HEK293 (cell line): ENCODE data around the gene NMS.

Source experiments
- CTCF ChIA-PET: fragments of 350-600 bp; formaldehyde crosslinking; extraction: SDS; loops from one replicate; lab custom pipeline; 2021; ENCODE audit warnings: antibody characterized with exemption; lab: Yijun Ruan, JAX
- POLR2A ChIA-PET: fragments of 300-600 bp; formaldehyde crosslinking; extraction: SDS; loops from one replicate; lab custom pipeline; 2020; ENCODE audit warnings: antibody characterized with exemption, inconsistent platforms; lab: Yijun Ruan, JAX
- H3K27ac ChIP-seq: fragments of 200-500 bp; sonication (Bioruptor generic); 2 replicates; pipeline ENCODE4 v1.5.1; 2014; ENCODE audit warnings: low read depth, low read length, control low read depth, inconsistent platforms; ENCODE audit errors: extremely low read depth
- H3K36me3 ChIP-seq, 2 experiments: fragments of 200-500 bp in 1 of 2; sonication (Bioruptor generic) in 1 of 2; 1 replicate in 1 of 2; 2 replicates in 1 of 2; pipeline ENCODE4 v1.5.1; 2014 to 2017; ENCODE audit warnings: inconsistent platforms in 2 of 2, low read length in 2 of 2; ENCODE audit not compliant: control insufficient read depth in 2 of 2, insufficient read depth in 1 of 2
- H3K4me1 ChIP-seq: fragments of 200-500 bp; sonication (Bioruptor generic); 2 replicates; pipeline ENCODE4 v1.5.1; 2014; ENCODE audit warnings: mild to moderate bottlenecking, low read length, inconsistent platforms; ENCODE audit not compliant: control insufficient read depth, insufficient read depth
- H3K4me3 ChIP-seq: 2 replicates; pipeline ENCODE4 v1.5.1; 2011; ENCODE audit warnings: low read depth, mild to moderate bottlenecking, control low read depth, low read length, moderate library complexity
- H3K9me3 ChIP-seq: fragments of 200-500 bp; sonication (Bioruptor generic); 2 replicates; pipeline ENCODE4 v1.5.1; 2014; ENCODE audit warnings: low read depth, low read length, inconsistent platforms; ENCODE audit not compliant: control insufficient read depth, insufficient read depth
- GLIS1 ChIP-seq: fragments of 450-650 bp; formaldehyde crosslinking; IDR thresholded peaks from 2 replicates; pipeline ENCODE4 v1.5.1; 2016; ENCODE audit warnings: missing biosample characterization, missing genetic modification characterization
- PRDM1 ChIP-seq: fragments of 450-650 bp; formaldehyde crosslinking; IDR thresholded peaks from 2 replicates; pipeline ENCODE4; 2016; ENCODE audit warnings: missing biosample characterization, missing genetic modification characterization
- PRDM2 ChIP-seq: fragments of 450-650 bp; formaldehyde crosslinking; IDR thresholded peaks from 2 replicates; pipeline ENCODE4 v1.5.1; 2016; ENCODE audit warnings: missing biosample characterization, missing genetic modification characterization, borderline replicate concordance
- SALL2 ChIP-seq: fragments of 450-650 bp; formaldehyde crosslinking; IDR thresholded peaks from 2 replicates; pipeline ENCODE4 v1.5.0; 2017; ENCODE audit warnings: missing biosample characterization, mild to moderate bottlenecking, missing genetic modification characterization, borderline replicate concordance
- WT1 ChIP-seq: fragments of 450-650 bp; formaldehyde crosslinking; IDR thresholded peaks from 2 replicates; pipeline ENCODE4 v1.5.1; 2016; ENCODE audit warnings: missing biosample characterization, missing genetic modification characterization
- ZBTB17 ChIP-seq: fragments of 450-650 bp; formaldehyde crosslinking; IDR thresholded peaks from 2 replicates; pipeline ENCODE4 v1.5.1; 2016; ENCODE audit warnings: missing biosample characterization, missing genetic modification characterization
- ZNF16 ChIP-seq: fragments of 450-650 bp; formaldehyde crosslinking; IDR thresholded peaks from 2 replicates; pipeline ENCODE4 v1.5.1; 2016; ENCODE audit warnings: low read depth, missing biosample characterization, missing genetic modification characterization
- ZNF221 ChIP-seq: fragments of 450-650 bp; formaldehyde crosslinking; IDR thresholded peaks from 2 replicates; pipeline ENCODE4 v1.5.1; 2017; ENCODE audit warnings: missing biosample characterization, missing genetic modification characterization, borderline replicate concordance
- ZNF350 ChIP-seq: fragments of 450-650 bp; formaldehyde crosslinking; IDR thresholded peaks from 2 replicates; pipeline ENCODE4 v1.5.0; 2017; ENCODE audit warnings: missing biosample characterization, mild to moderate bottlenecking, missing genetic modification characterization
- ZNF548 ChIP-seq: fragments of 450-650 bp; formaldehyde crosslinking; IDR thresholded peaks from 2 replicates; pipeline ENCODE4 v1.5.1; 2016; ENCODE audit warnings: missing biosample characterization, missing genetic modification characterization
- ZNF561 ChIP-seq: fragments of 450-650 bp; IDR thresholded peaks from 2 replicates; pipeline ENCODE4 v1.5.1; 2018; ENCODE audit warnings: missing biosample characterization, missing genetic modification characterization, borderline replicate concordance
- ZNF571 ChIP-seq: fragments of 450-650 bp; formaldehyde crosslinking; IDR thresholded peaks from 2 replicates; pipeline ENCODE4 v1.5.0; 2017; ENCODE audit warnings: missing biosample characterization, missing genetic modification characterization
- ZNF623 ChIP-seq: fragments of 450-650 bp; formaldehyde crosslinking; IDR thresholded peaks from 2 replicates; pipeline ENCODE4 v1.5.1; 2016; ENCODE audit warnings: missing biosample characterization, missing genetic modification characterization
- ZNF670 ChIP-seq: fragments of 450-650 bp; formaldehyde crosslinking; IDR thresholded peaks from 2 replicates; pipeline ENCODE4 v1.5.1; 2016; ENCODE audit warnings: missing biosample characterization, missing genetic modification characterization, low read depth
- TF ChIP-seq, protein P1 (sequence below): fragments of 450-650 bp; formaldehyde crosslinking; IDR thresholded peaks from 2 replicates; pipeline ENCODE4 v1.5.1; 2016; ENCODE audit warnings: missing biosample characterization, missing genetic modification characterization
- TF ChIP-seq, protein P2 (sequence below): fragments of 450-650 bp; formaldehyde crosslinking; IDR thresholded peaks from 2 replicates; pipeline ENCODE4 v1.5.1; 2016; ENCODE audit warnings: missing biosample characterization, missing genetic modification characterization

The NMS gene

GRCh38 chr2:100513650-100514049 lies 43.4 kb downstream of the NMS start:
- no peak overlapping the region for H3K4me3 ChIP-seq
- no peaks in the 10 kb centered on the region for H3K36me3 ChIP-seq
- CTCF ChIA-PET, result interaction anchor here (0.6 kb wide), 1 partner anchor 886 kb away, joined by 3 read pairs; no protein-coding TSS in a partner anchor
- no peaks in the 10 kb centered on the region for H3K4me1 ChIP-seq
- TF ChIP-seq ZNF221 (tag by site-specific recombination) (no peak), ZNF548 (tag by site-specific recombination) (no peak), PRDM1 (tag by site-specific recombination) (no peak), ZNF350 (tag by site-specific recombination) (no peak), ZNF571 (tag by site-specific recombination) (no peak), ZNF670 (tag by site-specific recombination) (no peak)
- TF ChIP-seq, protein P1, sequence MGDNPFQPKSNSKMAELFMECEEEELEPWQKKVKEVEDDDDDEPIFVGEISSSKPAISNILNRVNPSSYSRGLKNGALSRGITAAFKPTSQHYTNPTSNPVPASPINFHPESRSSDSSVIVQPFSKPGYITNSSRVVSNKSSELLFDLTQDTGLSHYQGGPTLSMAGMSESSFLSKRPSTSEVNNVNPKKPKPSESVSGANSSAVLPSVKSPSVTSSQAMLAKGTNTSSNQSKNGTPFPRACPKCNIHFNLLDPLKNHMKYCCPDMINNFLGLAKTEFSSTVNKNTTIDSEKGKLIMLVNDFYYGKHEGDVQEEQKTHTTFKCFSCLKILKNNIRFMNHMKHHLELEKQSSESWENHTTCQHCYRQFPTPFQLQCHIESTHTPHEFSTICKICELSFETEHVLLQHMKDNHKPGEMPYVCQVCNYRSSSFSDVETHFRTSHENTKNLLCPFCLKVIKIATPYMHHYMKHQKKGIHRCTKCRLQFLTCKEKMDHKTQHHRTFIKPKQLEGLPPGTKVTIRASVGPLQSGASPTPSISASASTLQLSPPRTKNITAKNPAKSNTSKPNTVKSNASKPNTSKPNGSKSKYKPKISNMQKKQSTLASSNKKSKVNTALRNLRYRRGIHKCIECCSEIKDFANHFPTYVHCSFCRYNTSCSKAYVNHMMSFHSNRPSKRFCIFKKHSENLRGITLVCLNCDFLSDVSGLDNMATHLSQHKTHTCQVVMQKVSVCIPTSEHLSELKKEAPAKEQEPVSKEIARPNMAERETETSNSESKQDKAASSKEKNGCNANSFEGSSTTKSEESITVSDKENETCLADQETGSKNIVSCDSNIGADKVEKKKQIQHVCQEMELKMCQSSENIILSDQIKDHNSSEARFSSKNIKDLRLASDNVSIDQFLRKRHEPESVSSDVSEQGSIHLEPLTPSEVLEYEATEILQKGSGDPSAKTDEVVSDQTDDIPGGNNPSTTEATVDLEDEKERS, result no peak
- H3K9me3 ChIP-seq, result no peaks in the 10 kb centered on the region
- POLR2A ChIA-PET, result no interaction called here
- no peak overlapping the region for H3K27ac ChIP-seq

DNA sequence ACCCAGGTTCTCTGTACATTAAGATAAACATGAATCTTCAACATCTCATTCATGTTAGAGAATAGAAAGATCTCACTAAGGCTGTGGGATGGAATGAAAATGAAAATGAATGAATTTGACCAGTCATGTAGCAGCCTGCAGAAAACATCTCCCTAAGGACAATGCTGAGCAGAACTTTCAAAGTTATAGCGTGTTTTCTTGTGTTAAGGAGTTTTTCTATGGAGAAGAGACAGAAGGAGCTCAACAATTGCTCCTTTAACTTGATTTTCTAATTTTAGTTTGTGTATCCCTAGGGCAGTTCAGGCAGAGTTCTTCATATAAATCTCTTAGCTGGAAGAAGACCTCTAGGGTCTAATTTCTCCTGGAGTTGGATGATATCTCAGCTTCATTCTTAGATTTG lies 47.3 kb downstream of the NMS start:
- CTCF ChIA-PET, result no interaction called here
- Histone ChIP-seq H3K27ac (no peak overlapping the region), H3K4me1 (no peaks in the 10 kb centered on the region), H3K9me3 (no peaks in the 10 kb centered on the region), H3K36me3 (no peaks in the 10 kb centered on the region), H3K4me3 (no peak overlapping the region)
- TF ChIP-seq ZNF623 (tag by site-specific recombination), result no peak
- POLR2A ChIA-PET, result no interaction called here

GRCh38 chr2:100518801-100519200 lies 48.5 kb downstream of the NMS start:
- no peak overlapping the region for H3K27ac ChIP-seq
- H3K4me1 ChIP-seq, result no peaks in the 10 kb centered on the region
- no peaks in the 10 kb centered on the region for H3K36me3 ChIP-seq
- no peak overlapping the region for H3K4me3 ChIP-seq
- CTCF ChIA-PET, result no interaction called here
- H3K9me3 ChIP-seq, result no peaks in the 10 kb centered on the region
- POLR2A ChIA-PET, result no interaction called here
- TF ChIP-seq, protein P2, sequence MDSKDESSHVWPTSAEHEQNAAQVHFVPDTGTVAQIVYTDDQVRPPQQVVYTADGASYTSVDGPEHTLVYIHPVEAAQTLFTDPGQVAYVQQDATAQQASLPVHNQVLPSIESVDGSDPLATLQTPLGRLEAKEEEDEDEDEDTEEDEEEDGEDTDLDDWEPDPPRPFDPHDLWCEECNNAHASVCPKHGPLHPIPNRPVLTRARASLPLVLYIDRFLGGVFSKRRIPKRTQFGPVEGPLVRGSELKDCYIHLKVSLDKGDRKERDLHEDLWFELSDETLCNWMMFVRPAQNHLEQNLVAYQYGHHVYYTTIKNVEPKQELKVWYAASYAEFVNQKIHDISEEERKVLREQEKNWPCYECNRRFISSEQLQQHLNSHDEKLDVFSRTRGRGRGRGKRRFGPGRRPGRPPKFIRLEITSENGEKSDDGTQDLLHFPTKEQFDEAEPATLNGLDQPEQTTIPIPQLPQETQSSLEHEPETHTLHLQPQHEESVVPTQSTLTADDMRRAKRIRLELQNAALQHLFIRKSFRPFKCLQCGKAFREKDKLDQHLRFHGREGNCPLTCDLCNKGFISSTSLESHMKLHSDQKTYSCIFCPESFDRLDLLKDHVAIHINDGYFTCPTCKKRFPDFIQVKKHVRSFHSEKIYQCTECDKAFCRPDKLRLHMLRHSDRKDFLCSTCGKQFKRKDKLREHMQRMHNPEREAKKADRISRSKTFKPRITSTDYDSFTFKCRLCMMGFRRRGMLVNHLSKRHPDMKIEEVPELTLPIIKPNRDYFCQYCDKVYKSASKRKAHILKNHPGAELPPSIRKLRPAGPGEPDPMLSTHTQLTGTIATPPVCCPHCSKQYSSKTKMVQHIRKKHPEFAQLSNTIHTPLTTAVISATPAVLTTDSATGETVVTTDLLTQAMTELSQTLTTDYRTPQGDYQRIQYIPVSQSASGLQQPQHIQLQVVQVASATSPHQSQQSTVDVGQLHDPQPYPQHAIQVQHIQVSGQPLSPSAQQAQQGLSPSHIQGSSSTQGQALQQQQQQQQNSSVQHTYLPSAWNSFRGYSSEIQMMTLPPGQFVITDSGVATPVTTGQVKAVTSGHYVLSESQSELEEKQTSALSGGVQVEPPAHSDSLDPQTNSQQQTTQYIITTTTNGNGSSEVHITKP (tag by site-specific recombination), result no peak
- TF ChIP-seq ZBTB17 (tag by site-specific recombination) (no peak), SALL2 (tag by site-specific recombination) (no peak), ZNF561 (tag by site-specific recombination) (no peak)

DNA sequence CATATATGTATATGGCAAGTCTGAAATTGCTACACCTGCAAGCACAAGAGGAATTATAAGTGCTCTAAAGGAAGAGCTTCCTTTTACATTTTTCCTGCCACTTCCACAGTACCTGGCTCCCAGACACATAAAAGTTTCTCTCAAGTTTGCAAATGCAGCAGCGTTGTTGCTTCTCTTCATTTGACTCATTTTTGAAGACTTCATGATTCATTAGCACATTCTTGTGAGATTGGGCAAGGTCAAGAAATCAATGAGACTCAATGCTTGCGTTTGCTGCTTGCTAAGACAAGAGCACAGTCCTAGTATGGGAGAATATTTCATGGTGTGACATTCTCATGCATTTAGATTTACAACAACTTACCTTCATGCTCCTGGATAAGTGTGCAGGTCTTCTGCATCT lies 49.9 kb downstream of the NMS start:
- Histone ChIP-seq H3K9me3 (no peaks in the 10 kb centered on the region), H3K4me1 (no peaks in the 10 kb centered on the region), H3K4me3 (no peak overlapping the region), H3K36me3 (no peaks in the 10 kb centered on the region), H3K27ac (no peak overlapping the region)
- POLR2A ChIA-PET, result no interaction called here
- CTCF ChIA-PET, result interaction anchor here (0.6 kb wide), 1 partner anchor 15 kb away, joined by 3 read pairs; no protein-coding TSS in a partner anchor
- TF ChIP-seq WT1 (no peak), ZNF16 (tag by site-specific recombination) (no peak), PRDM2 (tag by site-specific recombination) (no peak), GLIS1 (tag by site-specific recombination) (no peak)
